ENCODE results near the gene LIMD2. TPM values are rescaled to one million over a fixed set of nuclear protein-coding genes. Genes with fewer than 3 reads are reported as not detected.
A peak's percentile ranks its signal among the peaks of the same experiment; 100 is the strongest.

The LIMD2 gene
- total and polyA plus RNA-seq, 2 of the 4 experiments (the other 2 are of a cell fraction) = 4.5 to 21.7 TPM

DNA sequence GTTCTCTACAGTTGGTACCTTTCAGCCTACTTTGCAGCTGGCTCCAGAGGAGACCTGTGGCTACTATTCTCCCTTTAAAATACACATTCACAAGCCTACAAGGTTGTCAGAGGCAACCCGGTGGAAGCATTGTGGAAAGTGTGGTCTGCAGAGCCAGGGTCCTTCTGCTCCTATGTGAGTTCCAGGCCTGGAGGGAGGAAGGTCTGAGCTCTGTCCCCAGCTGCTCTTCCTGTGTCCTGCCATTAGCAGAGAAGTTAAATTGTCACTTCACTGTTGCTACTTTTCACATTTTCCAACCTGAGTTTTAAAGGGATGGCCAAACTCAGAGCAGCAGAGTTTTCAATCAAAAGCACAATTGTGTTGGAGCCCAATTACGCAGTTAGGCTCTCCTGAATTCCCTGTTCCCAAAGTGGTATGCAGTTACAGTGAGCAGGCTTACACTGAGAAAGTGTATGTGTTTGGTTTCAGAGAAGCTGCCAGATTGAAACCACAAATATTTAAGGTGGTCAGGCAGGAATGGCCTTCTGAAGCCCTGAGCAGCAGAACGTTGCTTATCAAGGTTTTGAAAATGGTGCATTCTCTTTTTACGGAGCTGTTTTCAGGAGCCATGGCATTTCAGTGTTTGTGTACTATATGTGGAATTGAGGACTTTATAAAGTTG, 52.7 kb downstream of the LIMD2 start:
- Histone ChIP-seq H3K36me3 (ENCODE audit: control insufficient read depth, insufficient read depth, low read length) (peaks cover 8% of the 10 kb centered on the region), H3K27me3 (ENCODE audit: control insufficient read depth, insufficient read depth, low read length) (no peaks in the 10 kb centered on the region), H4K20me1 (ENCODE audit: insufficient read depth, low read length) (peaks cover 12% of the 10 kb centered on the region; the same call in 1 of the 2 replicates), H2BK15ac (ENCODE audit: low read depth, low read length) (no peak overlapping the region), H4K5ac (ENCODE audit: low read depth, low read length) (no peak overlapping the region), H3K4me3 (ENCODE audit: insufficient read depth, low read depth, low read length) (no peak overlapping the region), H2AK5ac (ENCODE audit: low read depth, low read length) (no peak overlapping the region), H3K79me1 (ENCODE audit: low read depth in 1 of 2, low read length in 2 of 2) (peaks cover 4 to 10% of the 10 kb centered on the region in 2 experiments; a peak in 2 of 4 replicates), H3K23ac (ENCODE audit: low read depth, low read length) (no peak overlapping the region), H3K4ac (ENCODE audit: low read depth, low read length) (no peak overlapping the region), H4K8ac (ENCODE audit: low read depth in 2 of 2, low read length in 2 of 2) (no peak overlapping the region), H3K18ac (ENCODE audit: low read depth, low read length) (no peak overlapping the region), H4K91ac (ENCODE audit: insufficient read depth, low read depth, low read length) (no peak overlapping the region), H3K9me3 (ENCODE audit: control insufficient read depth, insufficient read depth, low read length) (no peaks in the 10 kb centered on the region), H2BK120ac (ENCODE audit: low read depth, low read length) (no peak overlapping the region), H3K9ac (ENCODE audit: low read depth, low read length) (no peak overlapping the region), H3K56ac (ENCODE audit: extremely low read depth, insufficient read depth, low read length) (no peak overlapping the region), H3K14ac (replicated peaks; ENCODE audit: low read depth, low read length) (no peak overlapping the region), H3K27ac (ENCODE audit: insufficient read depth, low read length) (no peak overlapping the region), H3K9me1 (ENCODE audit: insufficient read depth, low read length) (peaks cover 8% of the 10 kb centered on the region; the same call in 1 of the 2 replicates), H2AK9ac (replicated peaks; ENCODE audit: low read depth, low read length, poor library complexity) (no peak overlapping the region), H2BK20ac (ENCODE audit: low read depth, low read length) (no peak overlapping the region), H2BK5ac (ENCODE audit: low read depth, low read length, poor library complexity, severe bottlenecking) (no peak overlapping the region), H3K4me2 (ENCODE audit: low read depth, low read length) (no peak overlapping the region; the same call in 1 of the 2 replicates), H3K4me1 (ENCODE audit: control insufficient read depth, insufficient read depth, low read length) (peaks cover 5% of the 10 kb centered on the region), H2AFZ (replicated peaks; ENCODE audit: low read length, poor library complexity) (no peak overlapping the region)
- peak; percentile 82 for DNase-seq
- POLR2A ChIA-PET (ENCODE audit: unreplicated experiment) = no interaction called here
- BruUV-seq (replicated peaks) = no TSS peak
- TF ChIP-seq MXI1 (IDR thresholded peaks at IDR 0.05; ENCODE audit: borderline replicate concordance, low read depth, low read length) (no peak), BHLHE40 (IDR thresholded peaks at IDR 0.05; ENCODE audit: low read depth, low read length) (no peak), CEBPB (IDR thresholded peaks at IDR 0.05; ENCODE audit: low read depth, low read length) (no peak), NFE2L2 (IDR thresholded peaks at IDR 0.05; ENCODE audit: low read depth, low read length) (no peak), SMC3 (IDR thresholded peaks at IDR 0.05; ENCODE audit: low read depth, low read length) (no peak), FOS (IDR thresholded peaks at IDR 0.05; ENCODE audit: low read depth, low read length) (no peak), CHD1 (IDR thresholded peaks at IDR 0.05; ENCODE audit: low read depth, low read length) (no peak), POLR2A (IDR thresholded peaks at IDR 0.05; ENCODE audit: low read depth, low read length) (no peak)
- TF ChIP-seq, protein P1, sequence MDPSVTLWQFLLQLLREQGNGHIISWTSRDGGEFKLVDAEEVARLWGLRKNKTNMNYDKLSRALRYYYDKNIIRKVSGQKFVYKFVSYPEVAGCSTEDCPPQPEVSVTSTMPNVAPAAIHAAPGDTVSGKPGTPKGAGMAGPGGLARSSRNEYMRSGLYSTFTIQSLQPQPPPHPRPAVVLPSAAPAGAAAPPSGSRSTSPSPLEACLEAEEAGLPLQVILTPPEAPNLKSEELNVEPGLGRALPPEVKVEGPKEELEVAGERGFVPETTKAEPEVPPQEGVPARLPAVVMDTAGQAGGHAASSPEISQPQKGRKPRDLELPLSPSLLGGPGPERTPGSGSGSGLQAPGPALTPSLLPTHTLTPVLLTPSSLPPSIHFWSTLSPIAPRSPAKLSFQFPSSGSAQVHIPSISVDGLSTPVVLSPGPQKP (IDR thresholded peaks at IDR 0.05; ENCODE audit: borderline replicate concordance, low read depth, low read length) = no peak
- in situ Hi-C loops (cut with MboI; ENCODE audit: low sequenced_read_pairs) (no loop called here), intact Hi-C loops (cut with micrococcal nuclease) (no loop called here), dilution Hi-C loops (cut with HindIII; ENCODE audit: low sequenced_read_pairs, unreplicated experiment) (no loop called here)
- peak; percentile 90 for ATAC-seq (ENCODE audit: low read depth)
- CTCF ChIA-PET = no interaction called here
- WGBS, 2 experiments (ENCODE audit: extremely low coverage in 2 of 2, insufficient read length in 1 of 2) = 47% methylated on average over 2 of the region's 4 CpGs; no CpG with 5 or more reads in 1 of the 2 experiments
